Activated T-helper 1 cell treated with anti-CD3 and anti-CD28 coated beads, Interleukin-2, amount 50 U/mL, for 16 hours (primary cell): ENCODE measurements around the gene RBP2.

ENCODE experiments used
- DNase-seq, 2 donors: peaks; one replicate each; pipeline ENCODE4 v3.0.0-alpha.2; 2020; ENCODE audit warnings: low read depth in 1 of 2, low spot score in 1 of 2

Gene RBP2

DNA sequence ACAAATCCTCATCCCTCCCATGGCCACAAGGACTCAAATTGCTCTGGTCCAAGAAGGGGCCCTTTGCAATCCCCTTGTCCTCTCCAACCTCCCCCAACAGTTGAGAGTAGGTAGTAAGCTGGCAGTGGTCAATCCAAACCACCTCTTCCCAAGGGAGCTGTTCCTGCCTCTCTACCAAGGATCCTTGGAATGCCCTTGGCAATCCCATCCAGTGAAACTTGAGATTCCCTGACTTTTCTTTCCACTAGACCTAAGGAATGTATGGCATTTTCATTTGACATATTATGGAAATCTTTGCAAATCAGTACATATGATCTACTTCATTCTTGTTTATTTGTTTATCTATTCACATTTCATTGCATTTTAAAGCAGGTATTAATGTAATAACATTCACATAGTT, 4.8 kb upstream of the RBP2 start:
- no peak for DNase-seq

DNA sequence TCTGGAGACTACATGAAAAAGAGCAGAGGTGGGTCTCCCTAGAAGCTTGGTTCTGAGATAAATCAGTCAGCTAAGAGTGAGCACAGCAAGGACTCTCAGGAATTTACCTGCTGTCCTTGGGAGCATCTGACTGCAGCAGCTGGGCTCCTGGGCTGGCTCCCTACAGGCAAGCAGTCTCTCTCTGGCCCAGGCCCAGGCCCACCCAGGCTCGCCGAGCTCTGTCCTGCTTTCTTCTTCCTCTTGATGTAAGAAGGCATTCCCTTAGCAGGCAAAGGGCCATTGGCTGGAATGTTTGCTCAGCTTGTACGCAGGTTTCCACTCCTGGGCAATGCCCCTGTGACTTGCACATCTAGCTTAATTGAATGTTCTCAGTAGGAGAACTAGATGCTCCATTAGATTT, 4.3 kb upstream of the RBP2 start:
- DNase-seq, result no peak

DNA sequence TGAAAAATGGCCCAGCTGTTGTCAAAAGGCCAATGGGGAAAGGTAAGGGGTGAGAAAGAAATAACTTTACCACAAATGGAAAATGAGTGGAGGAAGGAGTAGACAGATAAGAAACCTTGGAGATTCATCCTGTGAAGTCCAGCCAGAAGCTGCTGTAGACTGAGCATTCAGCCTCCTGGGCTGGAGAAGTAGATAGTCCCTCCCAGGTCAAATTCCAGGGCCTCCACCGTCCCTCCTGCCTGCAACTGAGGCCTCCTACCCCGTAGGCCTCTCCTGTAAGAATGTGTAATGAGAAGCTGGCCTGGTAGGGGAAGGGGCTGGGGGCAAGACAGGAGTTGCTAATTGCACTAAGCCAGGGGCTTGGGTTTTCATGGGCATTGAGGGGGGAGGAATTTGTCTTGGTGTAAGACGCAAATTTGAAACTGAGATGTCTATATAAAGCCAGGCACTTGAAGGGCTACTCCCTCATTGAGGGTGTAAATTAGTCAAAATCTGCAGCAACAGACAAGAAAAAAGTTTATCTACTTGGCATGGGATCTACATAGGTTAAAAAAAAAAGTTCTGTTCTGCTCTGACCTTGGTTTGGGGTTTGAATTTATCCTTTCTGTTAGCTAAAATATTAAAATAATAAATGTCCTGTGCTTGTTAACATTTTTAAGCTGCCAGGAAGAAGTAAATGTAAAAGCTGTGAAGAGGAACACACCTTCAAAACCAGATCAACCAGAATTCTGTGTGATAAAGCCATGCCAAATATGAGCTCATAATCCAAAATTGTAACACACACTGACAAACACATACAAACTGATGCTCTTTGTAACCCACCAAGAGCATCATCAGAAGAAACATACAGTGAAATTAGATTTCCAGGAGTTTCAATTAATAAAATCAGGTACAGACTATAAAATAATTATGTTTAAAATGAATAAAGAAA, 1.7 kb upstream of the RBP2 start:
- no peak for DNase-seq

DNA sequence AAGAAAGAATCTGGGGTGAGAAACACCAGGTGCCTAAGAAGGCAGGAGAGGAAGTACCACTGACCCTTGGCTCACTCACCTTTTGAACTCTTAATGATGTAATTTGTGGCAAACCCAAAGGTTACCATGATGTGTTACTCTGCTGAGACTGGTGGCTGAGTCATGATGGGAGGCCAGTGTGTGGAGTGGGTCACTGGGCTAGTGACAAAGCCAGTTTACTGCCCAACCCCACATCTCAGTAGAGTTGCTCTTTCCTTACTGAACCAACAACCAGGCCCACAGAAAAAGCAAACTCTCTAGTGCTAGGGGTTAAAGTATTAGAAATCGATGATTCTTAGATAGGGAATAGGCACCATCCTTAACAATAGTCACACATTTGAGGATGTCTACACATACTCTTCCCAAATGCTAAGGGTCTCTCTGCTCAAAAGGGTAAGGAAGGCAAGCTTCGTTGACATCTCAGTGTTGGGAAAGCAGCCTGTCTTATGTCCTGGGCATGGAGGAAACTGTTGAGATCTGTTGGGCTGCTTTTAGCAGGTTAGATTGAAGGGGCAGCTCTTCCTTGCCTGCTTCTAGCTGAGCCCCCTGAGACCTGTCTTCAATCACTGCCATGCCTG, 3.1 kb downstream of the RBP2 start:
- DNase-seq, result no peak

DNA sequence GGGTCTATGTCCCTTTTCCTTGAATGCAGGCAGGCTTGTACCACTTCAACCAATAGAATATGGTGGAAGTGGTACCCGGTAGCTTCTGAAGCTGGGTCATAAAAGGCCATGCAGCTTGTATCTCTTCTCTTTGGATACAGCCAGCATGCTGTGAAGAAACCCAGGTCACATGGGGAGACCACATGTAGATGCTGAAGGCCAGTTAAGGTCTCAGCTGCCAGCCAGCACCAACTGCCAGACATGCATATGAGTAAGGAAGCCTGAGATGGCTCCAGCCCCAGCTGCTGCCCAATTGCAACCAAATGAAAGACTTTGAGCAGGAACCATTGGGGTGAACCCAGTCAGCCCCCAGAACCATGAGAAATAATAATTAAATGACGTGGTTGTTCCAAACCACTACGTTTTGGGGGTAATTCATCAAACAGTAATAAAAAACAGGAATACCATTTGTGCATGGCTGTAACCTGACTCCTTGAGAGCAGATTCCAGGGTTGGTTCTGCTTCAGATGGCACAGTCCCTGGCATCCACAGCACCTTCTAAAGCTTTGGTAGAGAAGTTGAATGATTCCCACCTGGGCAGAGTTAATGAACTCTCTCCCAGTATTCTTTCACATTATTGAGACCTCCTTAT, 3.8 kb downstream of the RBP2 start:
- DNase-seq, result no peak

DNA sequence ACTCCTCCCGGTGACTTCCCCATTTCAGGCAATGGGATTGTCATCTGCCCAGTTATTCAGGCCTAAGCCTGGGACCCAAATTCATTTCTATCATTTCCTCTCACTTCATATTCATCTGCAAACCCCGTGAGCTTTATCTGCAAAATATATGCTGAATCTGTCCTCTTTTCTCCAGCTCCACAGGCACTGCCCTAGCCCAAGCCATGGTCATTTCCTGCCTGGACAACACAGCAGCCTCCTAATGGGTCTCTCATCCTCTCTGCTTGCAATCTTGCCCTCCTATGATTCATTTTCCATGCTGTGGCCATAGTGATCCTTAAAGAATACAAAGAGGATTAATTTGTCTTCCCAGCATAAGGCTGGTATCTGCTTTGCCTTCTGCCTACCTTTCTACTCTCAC, 6.1 kb downstream of the RBP2 start:
- DNase-seq, result no peak

DNA sequence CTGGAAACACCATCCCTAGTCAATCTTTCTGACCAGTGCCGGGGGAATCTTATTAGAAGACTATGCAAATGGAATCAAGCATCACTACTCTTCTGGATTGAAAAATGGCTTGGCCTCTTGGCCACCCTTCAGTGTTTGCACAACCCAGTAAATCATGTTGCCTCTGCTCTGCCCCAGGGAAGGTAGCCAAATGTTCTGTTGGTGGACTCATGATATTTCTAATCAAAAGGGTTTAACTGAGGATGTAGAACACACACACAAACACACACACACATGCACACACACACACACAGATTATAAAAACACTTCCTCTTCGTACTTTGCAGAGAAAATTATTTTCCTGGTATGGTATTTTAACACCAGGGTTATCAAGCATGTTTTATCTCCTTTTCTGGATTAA, 7.9 kb downstream of the RBP2 start:
- no peak for DNase-seq

DNA sequence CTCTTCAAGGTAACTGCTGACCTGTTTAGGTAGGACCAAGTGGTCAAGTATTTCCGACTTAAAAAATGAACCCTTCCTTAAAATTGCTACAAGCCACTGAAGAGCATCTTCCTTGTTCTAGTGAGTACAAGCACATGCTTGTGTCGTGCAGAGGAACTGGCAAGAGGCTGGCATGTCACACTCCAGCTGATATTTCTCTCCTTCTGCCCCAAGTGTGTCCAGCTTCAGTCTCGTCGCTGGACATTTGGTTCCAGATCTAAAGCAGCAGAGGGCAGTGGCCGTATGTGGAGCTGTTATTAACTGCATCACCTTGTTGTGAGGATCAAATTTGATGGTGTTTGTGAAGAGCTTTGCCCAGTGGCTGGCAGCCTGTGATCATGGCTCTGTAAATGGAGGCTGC, 10.0 kb downstream of the RBP2 start:
- no peak for DNase-seq

DNA sequence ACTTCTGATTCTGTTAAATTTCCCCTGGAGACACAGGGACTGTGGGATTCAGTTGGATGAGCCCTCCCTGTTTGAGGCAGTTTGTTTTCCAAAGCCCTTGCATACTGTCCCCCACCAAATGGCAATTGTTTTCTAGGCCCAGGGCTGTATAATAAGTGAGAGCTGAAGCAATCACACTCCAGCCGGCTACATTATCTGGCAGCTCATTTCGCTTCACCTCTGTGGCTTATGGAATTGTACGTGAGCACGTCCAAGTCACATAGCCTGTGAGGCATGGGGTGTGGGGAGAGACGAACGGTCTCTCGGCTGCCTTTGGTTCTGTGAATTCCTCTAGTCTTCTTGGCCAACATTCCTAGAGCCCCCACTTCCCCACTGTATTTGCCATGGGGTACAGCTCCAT, 10.7 kb downstream of the RBP2 start:
- DNase-seq, result no peak

DNA sequence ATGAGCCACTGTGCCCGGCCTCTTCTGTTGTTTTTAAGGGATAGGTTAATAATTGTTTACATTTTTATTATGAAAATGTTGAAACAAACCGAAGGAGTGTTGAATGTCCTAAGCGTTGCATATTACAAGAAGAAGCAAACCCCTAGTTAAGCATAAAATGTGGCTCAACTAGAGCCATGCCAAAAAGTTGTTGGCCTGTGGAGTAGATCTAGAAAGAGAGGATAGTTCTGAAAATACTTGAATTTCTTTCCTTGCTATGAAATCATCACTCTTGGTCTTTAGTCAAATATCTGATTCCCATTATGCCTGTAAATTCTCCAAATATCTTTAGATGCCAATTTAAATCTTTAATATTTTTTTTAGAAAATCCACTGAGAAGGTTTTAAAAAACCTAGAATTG, 12.8 kb downstream of the RBP2 start:
- no peak for DNase-seq

DNA sequence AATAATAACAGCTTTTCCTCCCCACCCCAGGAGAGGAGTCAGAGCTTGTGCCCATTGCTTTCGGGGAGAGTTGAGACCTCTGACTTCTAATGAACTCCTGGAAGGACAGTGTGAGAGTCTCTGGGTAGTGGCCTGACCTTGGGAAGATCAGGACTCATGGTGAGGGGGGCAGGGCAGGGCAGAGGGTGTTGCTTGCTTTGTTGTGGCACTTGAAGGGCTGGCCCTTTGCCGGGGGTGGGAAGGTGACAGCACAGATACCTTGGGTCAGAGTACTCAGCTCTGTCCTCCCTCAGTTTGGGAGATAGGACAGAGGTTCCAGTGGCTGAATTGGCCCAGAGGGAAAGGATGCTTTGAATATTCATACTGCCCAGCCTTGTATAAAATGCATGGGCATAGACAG, 15.8 kb downstream of the RBP2 start:
- no peak for DNase-seq

DNA sequence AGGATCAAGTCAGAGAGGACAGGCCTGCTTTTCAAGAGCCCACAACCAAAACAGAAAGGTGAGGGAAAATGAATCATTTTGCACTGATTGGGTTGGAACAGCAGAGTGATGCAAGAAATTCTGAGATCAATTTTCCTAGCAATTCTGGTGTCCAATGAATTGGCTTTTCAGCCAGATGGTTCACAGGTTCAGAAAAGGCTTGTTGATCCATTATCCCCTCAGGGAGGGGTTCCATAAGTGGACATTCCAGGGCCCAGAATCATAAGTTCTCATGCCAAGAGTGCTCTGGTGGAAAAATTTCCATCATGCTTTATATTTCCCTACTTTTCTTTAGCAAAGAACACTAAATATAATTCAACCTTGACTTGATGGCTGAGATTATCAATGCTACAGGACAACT, 16.2 kb downstream of the RBP2 start:
- DNase-seq, result no peak

DNA sequence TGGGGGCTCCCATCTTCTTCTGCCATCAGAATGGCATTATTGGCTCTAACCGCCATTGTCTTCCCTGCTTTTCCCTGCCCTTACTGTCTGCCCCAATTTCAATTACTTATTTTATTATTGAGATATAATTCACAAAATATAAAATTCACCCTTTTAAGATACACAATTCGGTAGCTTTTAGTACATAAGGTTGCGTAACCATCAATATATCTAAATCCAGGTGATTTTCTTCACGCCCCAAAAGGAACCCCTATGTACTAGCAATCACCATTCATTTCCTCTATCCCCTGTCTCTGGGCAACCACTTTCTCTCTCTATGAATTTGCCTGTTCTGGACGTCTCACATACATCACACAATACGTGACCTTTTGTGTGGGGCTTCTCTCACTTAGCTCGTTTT, 18.0 kb downstream of the RBP2 start:
- DNase-seq, result no peak

DNA sequence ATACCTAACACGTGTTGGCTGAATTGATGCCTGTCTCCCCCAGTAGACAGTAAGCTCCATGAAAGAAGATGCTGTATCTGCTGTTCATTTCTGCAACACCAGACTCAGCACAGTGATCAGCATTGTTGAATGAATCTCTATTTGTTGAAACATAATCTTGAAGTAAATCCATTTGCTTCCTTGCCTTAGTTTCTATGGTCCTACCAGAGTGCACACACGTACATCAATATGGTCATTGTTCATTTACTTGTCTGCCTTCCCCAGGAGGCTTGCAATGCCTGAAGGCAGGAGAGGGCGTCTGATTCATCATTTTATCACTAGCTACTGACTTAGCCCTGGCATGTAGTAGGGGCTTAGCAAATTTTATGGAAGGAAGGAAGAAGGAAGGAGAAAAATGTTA, 19.2 kb downstream of the RBP2 start:
- no peak for DNase-seq

DNA sequence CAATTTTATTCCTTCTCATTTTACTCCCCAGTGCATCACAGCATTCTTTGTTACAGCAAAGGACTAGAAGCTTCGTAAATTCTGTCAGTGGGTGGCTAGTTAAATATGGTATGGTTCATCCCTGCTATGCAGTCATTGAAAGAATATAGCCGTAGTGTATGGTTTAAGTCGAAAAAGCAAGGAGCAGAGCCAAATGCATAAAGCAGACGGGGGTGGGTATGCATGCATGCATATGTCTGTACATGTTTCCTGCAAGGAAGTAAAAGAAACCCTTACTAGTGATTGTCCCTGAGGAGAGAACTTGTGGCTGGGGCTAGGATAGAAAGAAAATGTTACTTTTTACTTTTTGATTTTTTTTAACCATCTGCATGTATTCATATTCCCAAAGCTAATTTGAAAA, 19.9 kb downstream of the RBP2 start:
- no peak for DNase-seq

DNA sequence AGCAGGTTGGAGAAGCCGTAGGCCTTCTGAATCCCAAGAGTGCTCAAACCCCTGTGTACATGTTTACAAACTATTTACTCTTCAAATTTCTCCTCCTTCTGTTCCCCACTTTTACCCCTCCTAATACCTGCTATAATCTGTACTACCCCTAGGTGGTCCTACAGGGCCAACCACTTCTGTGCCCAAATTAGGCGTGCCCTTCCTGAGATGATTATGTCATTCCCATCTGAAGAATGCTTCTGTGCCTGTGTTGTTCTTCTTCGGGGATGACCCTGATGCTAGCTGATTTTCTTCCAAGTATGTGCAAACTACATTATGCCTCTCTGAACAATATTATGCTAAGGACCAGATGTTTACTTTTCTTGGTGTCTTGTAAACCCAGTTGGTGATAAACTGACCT, 20.5 kb downstream of the RBP2 start:
- no peak for DNase-seq

DNA sequence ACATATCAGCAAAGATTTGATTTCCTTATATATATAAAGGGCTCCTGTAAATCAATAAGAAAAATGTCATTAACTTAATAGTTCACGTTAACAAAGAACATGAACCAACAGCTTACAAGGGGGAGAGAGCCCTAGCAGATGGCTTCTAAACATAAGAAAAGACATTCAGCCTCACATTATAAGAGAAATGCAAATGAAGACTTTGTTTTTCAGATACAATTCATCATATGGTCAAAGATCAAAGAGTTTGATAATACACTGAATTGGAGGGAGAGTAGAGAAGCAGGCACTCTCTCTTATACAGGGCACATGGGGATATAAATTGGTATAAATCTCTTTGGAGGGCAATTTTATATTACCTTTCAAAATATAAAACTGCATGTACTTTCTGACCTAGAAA, 21.1 kb downstream of the RBP2 start:
- no peak for DNase-seq

DNA sequence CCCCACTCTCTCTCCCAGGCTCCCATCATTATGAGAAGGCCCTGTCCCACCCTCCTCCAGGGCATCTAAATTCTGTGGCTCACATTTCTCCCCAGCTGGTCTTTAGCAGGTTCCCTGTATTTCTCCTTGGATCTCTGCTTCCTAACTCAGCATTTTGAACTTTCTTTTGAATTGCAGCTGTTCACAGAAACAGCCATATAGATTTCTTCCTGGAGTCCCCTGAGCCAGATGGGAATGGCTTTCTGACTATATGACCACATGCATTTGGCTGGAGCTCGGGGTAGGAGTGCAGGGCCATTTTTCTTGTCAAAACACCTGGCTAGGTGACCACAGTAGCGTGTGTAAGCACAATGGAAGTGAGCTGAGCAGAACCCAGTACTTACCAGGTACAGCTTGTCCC, 22.0 kb downstream of the RBP2 start:
- DNase-seq, result no peak

DNA sequence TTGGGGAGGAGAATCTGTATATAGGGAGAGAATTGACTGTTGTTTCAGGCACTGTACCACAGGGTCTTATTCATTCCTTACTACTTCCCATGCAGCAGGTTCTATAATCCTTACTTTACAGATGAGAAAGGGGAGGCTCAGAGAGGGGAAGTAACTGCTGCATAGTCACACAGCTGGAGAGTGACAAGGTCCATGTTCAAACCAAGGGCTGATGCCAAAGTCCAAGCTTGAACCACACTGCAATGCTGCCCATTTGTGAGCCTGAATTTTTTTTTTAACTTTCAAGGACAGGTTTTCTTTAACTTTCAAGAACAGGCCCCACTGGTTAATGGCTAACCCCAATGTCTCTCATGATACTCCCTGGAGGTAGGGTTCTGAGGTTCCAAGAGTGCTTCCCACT, 26.2 kb downstream of the RBP2 start:
- no peak for DNase-seq

DNA sequence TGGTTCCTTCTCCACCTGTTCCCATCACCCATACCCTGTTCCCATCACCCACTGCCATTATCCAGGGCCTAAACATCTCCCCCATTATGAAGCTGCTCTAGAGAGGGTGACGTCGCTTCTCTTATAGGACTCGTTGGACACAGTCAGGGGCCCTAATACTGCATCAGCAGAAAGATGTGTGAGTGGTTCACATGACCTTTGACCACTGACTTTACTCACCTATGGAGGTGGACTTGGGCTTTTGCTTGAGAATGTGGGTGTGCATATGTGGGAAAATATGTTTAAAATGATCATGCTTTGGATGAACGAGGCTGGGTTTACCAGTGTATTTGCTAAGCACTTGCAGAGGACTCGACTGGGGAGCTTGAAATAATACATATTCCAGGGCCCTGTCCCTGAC, 26.8 kb downstream of the RBP2 start:
- no peak for DNase-seq

DNA sequence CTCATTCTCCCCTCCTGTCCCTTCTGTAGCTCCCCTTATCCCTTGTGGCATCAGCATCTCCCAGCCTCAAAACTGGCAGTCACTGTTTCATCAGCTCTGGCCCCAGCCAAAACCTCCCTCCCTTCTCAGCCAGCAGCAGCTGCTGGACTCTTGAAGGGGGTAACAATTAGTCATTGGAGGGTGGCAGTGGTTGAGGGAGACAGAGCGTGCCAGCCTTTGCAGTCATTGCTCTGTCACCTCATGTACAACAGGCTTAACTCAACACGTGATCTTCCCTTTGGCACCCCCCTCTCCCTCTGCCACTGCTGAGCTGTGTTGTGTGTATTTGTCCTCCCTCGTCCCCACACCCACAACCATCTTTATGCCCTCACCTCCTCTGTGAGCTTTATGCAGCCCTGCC, 28.2 kb downstream of the RBP2 start:
- DNase-seq, result no peak

DNA sequence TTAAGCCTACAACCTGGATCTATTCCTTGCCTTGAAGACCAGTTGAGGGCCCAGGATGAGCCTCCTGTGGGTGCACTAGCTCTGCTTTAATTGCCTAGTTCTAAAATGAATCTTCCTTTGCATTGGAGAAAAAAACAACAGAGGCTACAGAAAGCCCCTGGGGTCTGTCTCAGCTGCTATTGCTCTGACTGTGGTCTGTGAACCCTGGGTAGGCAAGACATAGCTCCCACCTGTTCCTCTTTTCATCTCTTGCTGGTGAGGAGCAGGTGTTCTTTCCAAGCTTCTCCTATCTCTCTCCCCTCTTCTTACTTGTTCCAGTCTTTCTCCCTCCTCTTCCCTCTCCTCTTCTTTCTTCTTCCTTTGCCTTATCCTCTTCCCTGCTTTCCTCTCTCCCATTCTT, 28.8 kb downstream of the RBP2 start:
- no peak for DNase-seq
